OCI-LY1 (cell line): ENCODE results near the gene ACY1.

ENCODE experiments used
- EZH2 ChIP-seq: fragments of 200-600 bp; sonication (generic), shearing (Covaris generic); IDR thresholded peaks from 2 replicates; pipeline ENCODE4 v1.8.0; 2017; ENCODE audit warnings: borderline replicate concordance, mixed run types, mild to moderate bottlenecking, antibody characterized with exemption, low read length, moderate library complexity, mixed read lengths
- TF ChIP-seq, protein P1 (sequence below): fragments of 200-600 bp; sonication (generic), shearing (Covaris generic); IDR thresholded peaks from 2 replicates; pipeline ENCODE4 v1.5.1; 2017; ENCODE audit warnings: mild to moderate bottlenecking, antibody characterized with exemption, low read length, moderate library complexity, mixed read lengths

DNA sequence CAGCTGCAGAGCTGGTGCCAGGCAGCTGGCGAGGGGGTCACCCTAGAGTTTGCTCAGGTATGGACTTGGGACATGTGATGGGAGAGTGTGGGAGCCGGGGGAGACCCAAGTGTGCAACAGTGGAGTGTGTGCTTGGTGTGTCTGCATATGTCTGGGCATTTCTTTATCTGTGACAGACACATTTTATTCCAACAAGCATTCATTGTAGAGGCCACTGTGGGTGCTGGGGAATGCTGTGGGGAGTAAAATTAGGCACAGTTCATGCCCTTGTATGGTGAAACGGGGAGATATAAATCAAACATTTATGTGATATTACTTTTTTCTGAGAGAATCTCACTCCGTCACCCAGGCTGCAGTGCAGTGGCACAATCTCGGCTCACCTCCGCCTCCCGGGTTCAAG is 4.2 kb downstream of the ACY1 start:
- TF ChIP-seq, protein P1, sequence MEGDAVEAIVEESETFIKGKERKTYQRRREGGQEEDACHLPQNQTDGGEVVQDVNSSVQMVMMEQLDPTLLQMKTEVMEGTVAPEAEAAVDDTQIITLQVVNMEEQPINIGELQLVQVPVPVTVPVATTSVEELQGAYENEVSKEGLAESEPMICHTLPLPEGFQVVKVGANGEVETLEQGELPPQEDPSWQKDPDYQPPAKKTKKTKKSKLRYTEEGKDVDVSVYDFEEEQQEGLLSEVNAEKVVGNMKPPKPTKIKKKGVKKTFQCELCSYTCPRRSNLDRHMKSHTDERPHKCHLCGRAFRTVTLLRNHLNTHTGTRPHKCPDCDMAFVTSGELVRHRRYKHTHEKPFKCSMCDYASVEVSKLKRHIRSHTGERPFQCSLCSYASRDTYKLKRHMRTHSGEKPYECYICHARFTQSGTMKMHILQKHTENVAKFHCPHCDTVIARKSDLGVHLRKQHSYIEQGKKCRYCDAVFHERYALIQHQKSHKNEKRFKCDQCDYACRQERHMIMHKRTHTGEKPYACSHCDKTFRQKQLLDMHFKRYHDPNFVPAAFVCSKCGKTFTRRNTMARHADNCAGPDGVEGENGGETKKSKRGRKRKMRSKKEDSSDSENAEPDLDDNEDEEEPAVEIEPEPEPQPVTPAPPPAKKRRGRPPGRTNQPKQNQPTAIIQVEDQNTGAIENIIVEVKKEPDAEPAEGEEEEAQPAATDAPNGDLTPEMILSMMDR: no peak
- TF ChIP-seq EZH2: no peak
